ENCODE results near the gene KCNH1.

DNA sequence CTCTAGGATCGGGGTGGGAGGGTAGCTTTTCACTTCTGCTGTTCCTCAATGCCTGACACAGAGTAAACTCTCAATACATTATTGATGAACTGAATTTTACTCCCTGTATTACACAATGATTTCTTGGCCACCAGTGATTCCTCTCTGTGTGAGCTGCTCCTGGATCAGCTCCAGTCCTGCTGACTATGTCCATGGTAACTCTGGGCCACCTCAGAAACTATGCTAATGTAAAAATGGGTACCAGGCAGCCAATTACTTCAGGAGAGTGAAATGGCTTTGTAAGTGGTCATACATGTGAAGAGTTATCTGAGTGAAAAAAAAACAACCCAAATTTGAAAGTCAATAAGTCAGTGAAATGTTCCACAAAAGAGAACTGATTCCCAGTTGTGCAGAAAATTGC, 311.0 kb downstream of the KCNH1 start:
- TF ChIP-seq, protein P1, sequence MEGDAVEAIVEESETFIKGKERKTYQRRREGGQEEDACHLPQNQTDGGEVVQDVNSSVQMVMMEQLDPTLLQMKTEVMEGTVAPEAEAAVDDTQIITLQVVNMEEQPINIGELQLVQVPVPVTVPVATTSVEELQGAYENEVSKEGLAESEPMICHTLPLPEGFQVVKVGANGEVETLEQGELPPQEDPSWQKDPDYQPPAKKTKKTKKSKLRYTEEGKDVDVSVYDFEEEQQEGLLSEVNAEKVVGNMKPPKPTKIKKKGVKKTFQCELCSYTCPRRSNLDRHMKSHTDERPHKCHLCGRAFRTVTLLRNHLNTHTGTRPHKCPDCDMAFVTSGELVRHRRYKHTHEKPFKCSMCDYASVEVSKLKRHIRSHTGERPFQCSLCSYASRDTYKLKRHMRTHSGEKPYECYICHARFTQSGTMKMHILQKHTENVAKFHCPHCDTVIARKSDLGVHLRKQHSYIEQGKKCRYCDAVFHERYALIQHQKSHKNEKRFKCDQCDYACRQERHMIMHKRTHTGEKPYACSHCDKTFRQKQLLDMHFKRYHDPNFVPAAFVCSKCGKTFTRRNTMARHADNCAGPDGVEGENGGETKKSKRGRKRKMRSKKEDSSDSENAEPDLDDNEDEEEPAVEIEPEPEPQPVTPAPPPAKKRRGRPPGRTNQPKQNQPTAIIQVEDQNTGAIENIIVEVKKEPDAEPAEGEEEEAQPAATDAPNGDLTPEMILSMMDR (IDR thresholded peaks at IDR 0.05; ENCODE audit: insufficient read depth, low read depth, low read length) = no peak
- TF ChIP-seq EZH2 (IDR thresholded peaks at IDR 0.05; ENCODE audit: insufficient read depth, low read length) = no peak

Data from astrocyte (in vitro differentiated cells and primary cell).